Measurements from ENCODE around the gene AFDN. TPM values are rescaled to one million over a fixed set of nuclear protein-coding genes. Genes with fewer than 3 reads are reported as not detected.

AFDN gene
- total and polyA plus RNA-seq, 2 donors (not counting 1 experiment from before 2014, with no cell fraction given), result 21.0 to 57.1 TPM

DNA sequence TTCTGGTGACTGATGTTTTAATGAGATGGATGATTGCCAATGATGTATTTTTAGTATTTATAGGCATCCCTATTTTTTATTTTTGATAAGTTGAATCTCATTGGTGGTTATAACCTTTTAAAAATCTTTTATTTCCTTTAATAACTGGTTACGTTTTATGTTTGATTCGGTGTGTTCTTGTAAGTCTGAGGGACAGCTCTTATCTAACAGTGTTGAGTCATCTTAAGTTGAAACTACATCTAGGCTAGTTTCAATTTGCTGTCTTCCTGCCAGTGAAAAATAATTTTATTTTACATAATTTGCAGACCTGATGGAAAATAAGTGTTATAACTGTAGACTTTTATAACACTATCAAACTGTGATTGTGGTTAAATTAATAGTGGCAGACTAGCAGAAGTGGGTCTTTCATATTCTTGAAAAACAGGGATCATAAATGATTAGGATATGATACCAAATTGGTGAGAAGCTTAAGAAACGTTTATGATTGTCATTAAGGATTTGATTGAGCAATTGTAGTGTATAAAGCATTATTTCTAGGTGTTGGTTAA, 4.6 kb downstream of the AFDN start:
- Histone ChIP-seq H3K27me3 (ENCODE audit: control insufficient read depth, insufficient read depth, low read length) (no peaks in the 10 kb centered on the region), H3K36me3 (ENCODE audit: control insufficient read depth, insufficient read depth, low read length) (no peaks in the 10 kb centered on the region), H2AFZ (ENCODE audit: low read length) (no peak overlapping the region), H3K4me1 (ENCODE audit: control insufficient read depth, extremely low read depth, insufficient read depth, low read length) (no peaks in the 10 kb centered on the region), H3K9ac (ENCODE audit: insufficient read depth, low read length) (no peak overlapping the region), H3K4me3 (replicated peaks in 1 of 4; ENCODE audit: control extremely low read depth in 1 of 4, insufficient read depth in 1 of 4, low read depth in 3 of 4, low read length in 4 of 4) (no peak overlapping the region), H3K27ac (ENCODE audit: insufficient read depth, low read length) (no peak overlapping the region), H3K9me3 (ENCODE audit: control insufficient read depth, insufficient read depth, low read depth, low read length) (no peaks in the 10 kb centered on the region), H3K79me2 (ENCODE audit: control insufficient read depth, insufficient read depth, low read length) (peaks cover 27% of the 10 kb centered on the region), H3K4me2 (ENCODE audit: extremely low read depth, insufficient read depth, low read length) (no peak overlapping the region), H4K20me1 (ENCODE audit: control insufficient read depth, extremely low read depth, insufficient read depth, low read length) (no peaks in the 10 kb centered on the region)
- peak in 1 of 2 donors; percentile 22 for DNase-seq (ENCODE audit: low read depth in 2 of 2)
- TF ChIP-seq EZH2 (IDR thresholded peaks at IDR 0.05; ENCODE audit: low read length, missing control alignments), result no peak
- TF ChIP-seq, protein P1, sequence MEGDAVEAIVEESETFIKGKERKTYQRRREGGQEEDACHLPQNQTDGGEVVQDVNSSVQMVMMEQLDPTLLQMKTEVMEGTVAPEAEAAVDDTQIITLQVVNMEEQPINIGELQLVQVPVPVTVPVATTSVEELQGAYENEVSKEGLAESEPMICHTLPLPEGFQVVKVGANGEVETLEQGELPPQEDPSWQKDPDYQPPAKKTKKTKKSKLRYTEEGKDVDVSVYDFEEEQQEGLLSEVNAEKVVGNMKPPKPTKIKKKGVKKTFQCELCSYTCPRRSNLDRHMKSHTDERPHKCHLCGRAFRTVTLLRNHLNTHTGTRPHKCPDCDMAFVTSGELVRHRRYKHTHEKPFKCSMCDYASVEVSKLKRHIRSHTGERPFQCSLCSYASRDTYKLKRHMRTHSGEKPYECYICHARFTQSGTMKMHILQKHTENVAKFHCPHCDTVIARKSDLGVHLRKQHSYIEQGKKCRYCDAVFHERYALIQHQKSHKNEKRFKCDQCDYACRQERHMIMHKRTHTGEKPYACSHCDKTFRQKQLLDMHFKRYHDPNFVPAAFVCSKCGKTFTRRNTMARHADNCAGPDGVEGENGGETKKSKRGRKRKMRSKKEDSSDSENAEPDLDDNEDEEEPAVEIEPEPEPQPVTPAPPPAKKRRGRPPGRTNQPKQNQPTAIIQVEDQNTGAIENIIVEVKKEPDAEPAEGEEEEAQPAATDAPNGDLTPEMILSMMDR (conservative IDR thresholded peaks at IDR 0.05 in 1 of 2, IDR thresholded peaks at IDR 0.05 in 1 of 2; ENCODE audit: low read depth in 1 of 2, low read length in 2 of 2), result no peak

DNA sequence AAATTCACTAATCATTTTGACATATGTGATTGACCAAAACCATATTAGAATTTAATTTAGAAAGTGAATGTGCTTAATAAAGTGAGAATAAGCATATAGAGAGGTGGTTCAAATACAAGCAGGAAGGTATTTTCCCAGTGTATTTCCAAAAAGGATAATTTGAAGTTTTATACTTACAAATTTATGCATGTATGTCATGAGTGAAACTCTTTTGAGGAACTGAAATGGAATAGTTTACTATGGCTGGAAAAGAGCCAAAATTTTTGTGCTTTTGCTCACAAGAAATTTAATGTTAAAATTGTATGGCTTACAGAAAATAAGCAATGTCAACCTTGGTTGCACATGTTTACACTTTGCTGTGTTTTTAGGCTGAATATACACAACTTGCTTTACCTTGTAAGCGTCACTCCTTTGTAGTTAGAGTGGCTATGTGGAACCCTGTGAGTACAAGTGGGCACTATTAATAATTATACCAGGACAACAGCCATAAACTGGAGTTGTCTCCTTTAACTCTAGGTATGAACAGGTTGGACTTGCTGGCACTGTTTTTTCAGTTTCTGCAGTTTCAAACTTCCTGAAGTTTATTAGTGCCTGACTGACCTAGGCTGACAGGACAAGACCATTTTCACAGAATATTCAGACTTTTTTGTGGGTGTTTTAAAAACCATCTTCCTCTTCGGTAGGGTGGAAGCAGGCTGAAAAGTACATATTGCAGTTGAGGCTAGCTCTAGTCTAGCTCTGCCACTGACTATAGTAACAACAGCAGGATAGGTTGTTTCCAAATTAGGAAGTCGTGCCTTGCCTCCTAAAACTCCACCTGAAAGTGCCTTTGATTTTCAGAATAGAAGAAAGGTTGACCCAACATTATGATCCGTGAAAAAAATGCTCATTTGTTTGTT, 6.0 kb downstream of the AFDN start:
- no peaks in the 10 kb centered on the region for H3K27me3 ChIP-seq (ENCODE audit: control insufficient read depth, insufficient read depth, low read length)
- no peak overlapping the region for H3K4me2 ChIP-seq (ENCODE audit: extremely low read depth, insufficient read depth, low read length)
- H3K4me3 ChIP-seq (replicated peaks in 1 of 4; ENCODE audit: control extremely low read depth in 1 of 4, insufficient read depth in 1 of 4, low read depth in 3 of 4, low read length in 4 of 4), result no peak overlapping the region
- peaks cover 2% of the 10 kb centered on the region for H4K20me1 ChIP-seq (ENCODE audit: control insufficient read depth, extremely low read depth, insufficient read depth, low read length)
- H3K27ac ChIP-seq (ENCODE audit: insufficient read depth, low read length), result no peak overlapping the region
- H3K9ac ChIP-seq (ENCODE audit: insufficient read depth, low read length), result no peak overlapping the region
- TF ChIP-seq, protein P1 (conservative IDR thresholded peaks at IDR 0.05 in 1 of 2, IDR thresholded peaks at IDR 0.05 in 1 of 2; ENCODE audit: low read depth in 1 of 2, low read length in 2 of 2), result no peak
- no peak for TF ChIP-seq EZH2 (IDR thresholded peaks at IDR 0.05; ENCODE audit: low read length, missing control alignments)
- no peak overlapping the region for H2AFZ ChIP-seq (ENCODE audit: low read length)
- H3K9me3 ChIP-seq (ENCODE audit: control insufficient read depth, insufficient read depth, low read depth, low read length), result no peaks in the 10 kb centered on the region
- H3K36me3 ChIP-seq (ENCODE audit: control insufficient read depth, insufficient read depth, low read length), result no peaks in the 10 kb centered on the region
- DNase-seq (ENCODE audit: low read depth in 2 of 2), result peak in 1 of 2 donors; percentile 39
- no peaks in the 10 kb centered on the region for H3K4me1 ChIP-seq (ENCODE audit: control insufficient read depth, extremely low read depth, insufficient read depth, low read length)
- H3K79me2 ChIP-seq (ENCODE audit: control insufficient read depth, insufficient read depth, low read length), result peaks cover 31% of the 10 kb centered on the region

DNA sequence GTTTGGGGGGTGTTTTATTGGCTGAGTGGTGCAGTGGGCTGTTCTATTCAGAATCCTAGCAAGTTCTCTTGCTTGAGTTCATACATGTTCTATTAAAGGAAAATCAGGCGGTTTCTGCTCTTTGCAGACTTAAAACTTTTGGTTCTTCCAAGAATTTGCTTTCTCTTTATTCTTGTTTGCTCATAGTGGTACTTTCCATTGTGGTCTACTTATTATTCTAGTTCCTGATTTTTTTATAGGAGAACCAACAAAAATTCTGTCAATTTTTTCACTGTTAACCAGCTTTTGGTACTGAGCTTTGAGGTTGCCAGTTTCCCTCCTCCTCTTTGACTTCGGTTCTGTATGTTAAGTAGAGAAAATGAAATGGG, 6.7 kb downstream of the AFDN start:
- Histone ChIP-seq H3K4me1 (ENCODE audit: control insufficient read depth, extremely low read depth, insufficient read depth, low read length) (no peaks in the 10 kb centered on the region), H3K79me2 (ENCODE audit: control insufficient read depth, insufficient read depth, low read length) (peaks cover 29% of the 10 kb centered on the region), H3K27me3 (ENCODE audit: control insufficient read depth, insufficient read depth, low read length) (no peaks in the 10 kb centered on the region), H4K20me1 (ENCODE audit: control insufficient read depth, extremely low read depth, insufficient read depth, low read length) (peaks cover 2% of the 10 kb centered on the region), H3K36me3 (ENCODE audit: control insufficient read depth, insufficient read depth, low read length) (no peaks in the 10 kb centered on the region), H3K27ac (ENCODE audit: insufficient read depth, low read length) (no peak overlapping the region), H3K4me2 (ENCODE audit: extremely low read depth, insufficient read depth, low read length) (no peak overlapping the region), H3K4me3 (replicated peaks in 1 of 4; ENCODE audit: control extremely low read depth in 1 of 4, insufficient read depth in 1 of 4, low read depth in 3 of 4, low read length in 4 of 4) (no peak overlapping the region), H3K9ac (ENCODE audit: insufficient read depth, low read length) (no peak overlapping the region), H2AFZ (ENCODE audit: low read length) (no peak overlapping the region), H3K9me3 (ENCODE audit: control insufficient read depth, insufficient read depth, low read depth, low read length) (no peaks in the 10 kb centered on the region)
- TF ChIP-seq, protein P1 (conservative IDR thresholded peaks at IDR 0.05 in 1 of 2, IDR thresholded peaks at IDR 0.05 in 1 of 2; ENCODE audit: low read depth in 1 of 2, low read length in 2 of 2), result no peak
- TF ChIP-seq EZH2 (IDR thresholded peaks at IDR 0.05; ENCODE audit: low read length, missing control alignments), result no peak
- no peak for DNase-seq (ENCODE audit: low read depth in 2 of 2)
